ENCODE results near the gene PTBP2. TPM values are rescaled to one million over a fixed set of nuclear protein-coding genes. Genes with fewer than 3 reads are reported as not detected.
"Not testable (repeated sequence)": the region's sequence is repeated elsewhere in the genome, so short reads cannot be mapped to it uniquely, and the experiment has no call there.

PTBP2 gene
- total RNA-seq, 4 donors from 2014 or later, result 42.0 to 90.2 (median 51.2) TPM

DNA sequence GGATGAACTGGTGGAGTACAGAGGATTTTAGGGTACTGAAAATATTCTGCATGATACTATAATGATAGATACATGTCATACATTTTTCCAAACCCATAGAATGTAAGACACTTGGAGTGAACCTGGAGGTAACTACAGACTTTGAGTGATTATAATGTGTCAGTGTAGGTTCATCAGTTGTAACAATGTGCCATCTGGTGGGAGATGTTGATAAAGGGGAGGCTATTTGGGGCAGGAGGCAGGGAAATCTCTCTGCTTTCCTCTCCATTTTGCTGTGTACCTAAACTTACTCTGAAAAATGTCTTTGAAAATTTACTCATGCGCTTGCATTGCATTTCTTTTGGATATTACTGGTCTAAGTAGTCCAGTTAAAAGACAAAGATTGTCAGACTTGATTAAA, 35.2 kb downstream of the PTBP2 start:
- 100% methylated on average over 1 of the region's 1 CpG for WGBS, 2 donors
- DNase-seq (ENCODE audit: low spot score in 2 of 2), result no peak
- TF ChIP-seq POLR2A (IDR thresholded peaks at IDR 0.05) (no peak), CTCF (IDR thresholded peaks at IDR 0.05) (peak in 1 of 5 experiments; percentile 12)
- Histone ChIP-seq H3K4me1 (peaks cover 0 to 9% (median 0%) of the 10 kb centered on the region in 4 donors), H3K9me3 (no peaks in the 10 kb centered on the region), H3K36me3 (peaks cover 0 to 43% (median 0%) of the 10 kb centered on the region in 3 donors), H3K27me3 (no peaks in the 10 kb centered on the region), H3K27ac (no peak overlapping the region), H3K4me3 (no peak overlapping the region)

- not testable (repeated sequence) for DNase-seq (ENCODE audit: low spot score in 2 of 2); H3K9me3 ChIP-seq; H3K27ac ChIP-seq; H3K4me1 ChIP-seq; H3K27me3 ChIP-seq; H3K4me3 ChIP-seq
- 95 to 97% methylated on average over 20 to 23 of the region's 36 CpGs for WGBS, 2 donors
- peaks cover 0 to 11% (median 0%) of the 10 kb centered on the region in 3 donors for H3K36me3 ChIP-seq
Measured at GRCh38 chr1:96762586-96762985, 41.0 kb downstream of the PTBP2 start.

DNA sequence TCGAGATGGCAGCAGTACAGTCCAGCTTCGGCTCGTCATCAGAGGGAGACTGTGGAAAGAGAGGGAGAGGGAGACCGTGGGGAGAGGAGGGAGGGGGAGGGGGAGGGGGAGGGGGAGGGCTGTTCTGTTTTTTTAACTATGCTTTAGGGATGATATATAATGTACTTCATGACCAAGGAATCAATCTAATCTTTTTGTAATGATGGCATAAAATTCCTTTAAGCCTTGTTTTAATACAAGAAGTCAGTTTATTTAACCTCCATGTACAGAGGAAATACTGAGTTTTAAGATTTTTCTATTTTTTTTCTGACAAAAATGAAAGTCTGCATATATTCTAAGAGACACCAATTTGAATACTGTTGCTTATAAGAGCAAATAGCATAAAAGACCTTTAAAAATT, 41.9 kb downstream of the PTBP2 start:
- H3K4me1 ChIP-seq, result peaks cover 0 to 9% (median 0%) of the 10 kb centered on the region in 4 donors
- DNase-seq (ENCODE audit: low spot score in 2 of 2), result no peak
- H3K27ac ChIP-seq, result no peak overlapping the region
- no peaks in the 10 kb centered on the region for H3K27me3 ChIP-seq
- H3K4me3 ChIP-seq, result no peak overlapping the region
- no peak for TF ChIP-seq EP300 (IDR thresholded peaks at IDR 0.05)
- TF ChIP-seq CTCF (IDR thresholded peaks at IDR 0.05), result no peak
- no peak for TF ChIP-seq POLR2A (IDR thresholded peaks at IDR 0.05)
- H3K36me3 ChIP-seq, result peaks cover 0 to 11% (median 0%) of the 10 kb centered on the region in 3 donors
- peaks cover 0 to 6% (median 0%) of the 10 kb centered on the region in 4 donors for H3K9me3 ChIP-seq
- 82 to 96% methylated on average over 4 of the region's 4 CpGs for WGBS, 2 donors

- Histone ChIP-seq H3K9me3 (peaks cover 0 to 6% (median 0%) of the 10 kb centered on the region in 4 donors), H3K4me3 (no peak overlapping the region), H3K27me3 (no peaks in the 10 kb centered on the region), H3K36me3 (peaks cover 0 to 11% (median 0%) of the 10 kb centered on the region in 3 donors), H3K4me1 (peaks cover 0 to 9% (median 0%) of the 10 kb centered on the region in 4 donors), H3K27ac (no peak overlapping the region)
- TF ChIP-seq EP300 (IDR thresholded peaks at IDR 0.05) (no peak), POLR2A (IDR thresholded peaks at IDR 0.05) (no peak), CTCF (IDR thresholded peaks at IDR 0.05) (no peak)
- no peak for DNase-seq (ENCODE audit: low spot score in 2 of 2)
Measured at GRCh38 chr1:96764469-96764868, 42.9 kb downstream of the PTBP2 start.

- 54 to 74% methylated on average over 2 of the region's 2 CpGs for WGBS, 2 donors
Measured at GRCh38 chr1:96771847-96772246, 50.3 kb downstream of the PTBP2 start.

More at GRCh38 chr1:96771847-96772246, 50.3 kb downstream of the PTBP2 start:
- TF ChIP-seq CTCF (IDR thresholded peaks at IDR 0.05) (no peak), POLR2A (IDR thresholded peaks at IDR 0.05) (no peak), EP300 (IDR thresholded peaks at IDR 0.05) (no peak)
- Histone ChIP-seq H3K9me3 (no peaks in the 10 kb centered on the region), H3K36me3 (peaks cover 0 to 19% (median 4%) of the 10 kb centered on the region in 3 donors), H3K4me1 (no peaks in the 10 kb centered on the region), H3K4me3 (no peak overlapping the region), H3K27me3 (no peaks in the 10 kb centered on the region), H3K27ac (no peak overlapping the region)
- DNase-seq (ENCODE audit: low spot score in 2 of 2), result no peak
